GM10266 (cell line): ENCODE results near the gene COLEC12.

Source experiments
- DNase-seq: peaks from one replicate; pipeline ENCODE4 v3.0.0; 2012; ENCODE audit errors: extremely low spot score
- TF ChIP-seq, protein P1 (sequence below): IDR thresholded peaks from 2 replicates; pipeline ENCODE4 v1.5.1; 2012; ENCODE audit warnings: mild to moderate bottlenecking, low read depth; ENCODE audit not compliant: control insufficient read depth, insufficient read depth; ENCODE audit errors: missing control alignments

Gene COLEC12

DNA sequence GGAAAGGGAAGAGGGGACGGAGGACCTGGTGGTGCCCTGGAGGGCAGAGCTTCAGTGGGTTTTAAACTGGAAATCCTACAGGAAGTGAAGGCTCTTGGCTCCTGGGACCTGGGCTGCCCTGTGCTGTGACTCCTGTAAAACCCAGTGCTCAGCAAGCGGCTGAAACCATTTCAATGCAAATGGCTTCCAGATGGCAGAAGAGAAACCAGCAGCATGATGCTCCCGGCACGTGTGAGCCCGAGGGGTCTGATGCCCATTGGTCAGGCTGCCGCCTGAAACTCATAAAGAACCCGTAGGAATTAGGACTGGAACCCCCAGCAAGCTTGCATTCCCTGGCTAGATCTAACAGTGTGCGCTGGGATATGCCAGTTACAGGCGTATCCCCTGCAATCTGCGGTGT lies 123.4 kb downstream of the COLEC12 start:
- no peak for DNase-seq
- TF ChIP-seq, protein P1, sequence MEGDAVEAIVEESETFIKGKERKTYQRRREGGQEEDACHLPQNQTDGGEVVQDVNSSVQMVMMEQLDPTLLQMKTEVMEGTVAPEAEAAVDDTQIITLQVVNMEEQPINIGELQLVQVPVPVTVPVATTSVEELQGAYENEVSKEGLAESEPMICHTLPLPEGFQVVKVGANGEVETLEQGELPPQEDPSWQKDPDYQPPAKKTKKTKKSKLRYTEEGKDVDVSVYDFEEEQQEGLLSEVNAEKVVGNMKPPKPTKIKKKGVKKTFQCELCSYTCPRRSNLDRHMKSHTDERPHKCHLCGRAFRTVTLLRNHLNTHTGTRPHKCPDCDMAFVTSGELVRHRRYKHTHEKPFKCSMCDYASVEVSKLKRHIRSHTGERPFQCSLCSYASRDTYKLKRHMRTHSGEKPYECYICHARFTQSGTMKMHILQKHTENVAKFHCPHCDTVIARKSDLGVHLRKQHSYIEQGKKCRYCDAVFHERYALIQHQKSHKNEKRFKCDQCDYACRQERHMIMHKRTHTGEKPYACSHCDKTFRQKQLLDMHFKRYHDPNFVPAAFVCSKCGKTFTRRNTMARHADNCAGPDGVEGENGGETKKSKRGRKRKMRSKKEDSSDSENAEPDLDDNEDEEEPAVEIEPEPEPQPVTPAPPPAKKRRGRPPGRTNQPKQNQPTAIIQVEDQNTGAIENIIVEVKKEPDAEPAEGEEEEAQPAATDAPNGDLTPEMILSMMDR, result no peak

- TF ChIP-seq, protein P1, result no peak
- no peak for DNase-seq
These were observed 124.2 kb downstream of the COLEC12 start for GRCh38 chr18:376311-376710.

GRCh38 chr18:374721-375168 lies 125.8 kb downstream of the COLEC12 start:
- TF ChIP-seq, protein P1, result no peak
- DNase-seq, result no peak

DNA sequence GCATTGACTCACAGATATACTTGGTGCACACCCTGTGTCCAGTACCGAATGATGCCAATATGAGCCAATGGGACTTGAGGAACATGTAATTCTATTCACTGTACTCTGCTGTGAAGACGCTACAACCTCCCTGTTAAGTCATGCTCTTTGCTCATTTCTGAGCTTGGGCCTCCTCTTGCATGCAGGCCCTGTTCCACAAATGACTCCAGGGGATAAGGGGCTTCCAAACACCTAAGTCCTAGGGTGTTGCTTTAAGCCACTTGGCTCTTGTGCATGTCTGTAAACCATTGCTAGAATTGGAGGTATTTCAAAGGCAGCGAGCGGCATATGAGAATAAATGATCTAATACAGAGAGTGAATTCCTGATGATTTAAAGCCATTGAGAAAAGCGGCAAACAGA lies 126.7 kb downstream of the COLEC12 start:
- no peak for DNase-seq
- TF ChIP-seq, protein P1, result no peak

DNA sequence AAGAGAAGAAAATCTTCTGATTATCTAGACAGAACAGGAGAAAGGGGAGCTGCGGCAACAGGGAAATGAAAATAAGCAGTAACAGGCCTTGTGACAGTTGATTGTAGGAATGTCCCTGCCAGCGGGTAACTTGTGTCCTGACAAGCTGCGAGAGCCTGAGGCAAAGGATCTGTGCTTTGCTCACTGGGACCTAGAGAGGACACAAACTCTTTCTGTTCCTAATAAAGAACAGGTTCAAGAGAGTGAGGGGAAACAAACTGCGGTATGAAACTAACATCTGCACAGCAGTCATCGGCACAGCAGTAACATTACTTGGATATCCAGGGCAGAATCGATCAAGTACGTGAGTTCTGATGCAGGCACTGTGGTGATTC lies 128.9 kb downstream of the COLEC12 start:
- TF ChIP-seq, protein P1, result no peak
- no peak for DNase-seq

DNA sequence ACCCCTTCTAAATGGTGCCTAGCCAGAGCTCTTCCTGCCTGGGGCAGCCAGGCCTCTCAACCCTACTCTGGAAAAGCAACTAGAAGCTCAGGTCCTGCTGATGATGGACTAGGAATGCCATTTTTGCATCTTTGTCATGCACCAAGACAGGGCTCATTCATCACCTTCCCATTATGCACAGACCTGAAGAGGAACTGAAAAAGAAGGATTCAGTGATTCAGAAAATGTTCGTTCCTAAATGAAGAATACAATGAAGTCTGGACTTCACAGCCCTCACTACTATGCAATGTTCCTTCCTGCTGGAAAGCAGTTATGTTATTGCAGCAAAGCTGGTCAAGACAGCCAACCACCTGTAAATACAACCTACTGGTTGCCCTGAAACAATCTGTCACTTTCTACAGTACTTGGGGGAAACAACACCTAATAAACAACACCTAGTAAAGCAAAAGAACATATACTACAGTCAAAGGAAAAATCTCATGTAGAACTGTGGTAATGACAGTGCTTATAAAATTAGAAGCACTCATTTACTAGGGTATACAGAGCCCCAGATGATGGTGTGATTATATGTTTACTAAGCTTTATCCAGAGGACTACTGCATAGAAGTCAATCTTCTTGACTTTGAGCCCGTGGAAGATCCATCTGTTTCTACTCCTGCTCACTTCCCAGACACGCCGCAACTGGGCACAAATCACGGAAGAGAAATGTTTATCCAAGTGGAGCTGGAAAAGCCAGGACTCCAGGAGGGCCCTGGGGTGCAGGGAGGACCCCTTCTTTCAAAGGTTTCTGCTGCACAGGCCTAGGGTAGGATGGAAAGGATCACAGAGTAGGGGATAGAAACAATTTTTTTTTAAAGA lies 129.5 kb downstream of the COLEC12 start:
- TF ChIP-seq, protein P1, result no peak

More for the DNA sequence above, 129.5 kb downstream of the COLEC12 start:
- no peak for DNase-seq
